Spleen (tissue), 11 donors: ENCODE measurements around the gene GMEB2. TPM values are rescaled to one million over a fixed set of nuclear protein-coding genes. Genes with fewer than 3 reads are reported as not detected.
A peak's percentile ranks its signal among the peaks of the same experiment; 100 is the strongest.

Experiments used
- DNase-seq: peaks from one replicate; pipeline ENCODE4 v3.0.0-alpha.2; 2020
- H3K27ac ChIP-seq, 8 donors: fragments of 200-600 bp; sonication (generic) in 7 of 8; 1 replicate in 4 of 8; 2 replicates in 4 of 8; pipeline versions ENCODE4 v1.5.0 to v1.8.0; 2016 to 2021; ENCODE audit warnings: inconsistent platforms in 4 of 8, mild to moderate bottlenecking in 4 of 8, moderate library complexity in 1 of 8
- H3K27me3 ChIP-seq, 7 donors: fragments of 200-600 bp; sonication (generic) in 6 of 7; replicated peaks in 1 of 7; 1 replicate in 4 of 7; 2 replicates in 3 of 7; pipeline versions ENCODE4 v1.5.0 to v1.8.0; 2016 to 2021; ENCODE audit warnings: inconsistent platforms in 3 of 7, mild to moderate bottlenecking in 1 of 7
- H3K36me3 ChIP-seq, 6 donors: fragments of 200-600 bp; sonication (generic) in 5 of 6; 1 replicate in 4 of 6; 2 replicates in 2 of 6; pipeline versions ENCODE4 v1.5.0 to v1.8.0; 2016 to 2021; ENCODE audit warnings: inconsistent platforms in 2 of 6
- H3K4me1 ChIP-seq, 6 donors: fragments of 200-600 bp; sonication (generic) in 5 of 6; 1 replicate in 3 of 6; 2 replicates in 3 of 6; pipeline versions ENCODE4 v1.5.0 to v1.8.0; 2016 to 2021; ENCODE audit warnings: inconsistent platforms in 3 of 6
- H3K4me3 ChIP-seq, 8 donors: fragments of 200-600 bp; sonication (generic) in 7 of 8; 1 replicate in 4 of 8; 2 replicates in 4 of 8; pipeline versions ENCODE4 v1.5.0 to v1.8.0; 2016 to 2021; ENCODE audit warnings: inconsistent platforms in 4 of 8, mild to moderate bottlenecking in 4 of 8, moderate library complexity in 2 of 8
- H3K9me3 ChIP-seq, 8 donors: fragments of 200-600 bp; sonication (generic) in 7 of 8; 1 replicate in 4 of 8; 2 replicates in 4 of 8; pipeline versions ENCODE4 v1.5.0 to v1.8.0; 2016 to 2021; ENCODE audit warnings: inconsistent platforms in 4 of 8
- POLR2A ChIP-seq, 3 donors: fragments of 450-650 bp; IDR thresholded peaks; one replicate each; pipeline ENCODE4 v1.5.1; 2017; ENCODE audit warnings: antibody characterized with exemption in 3 of 3, mild to moderate bottlenecking in 1 of 3
- POLR2AphosphoS5 ChIP-seq, 3 donors: sonication (generic); formaldehyde crosslinking; IDR thresholded peaks; one replicate each; pipeline ENCODE4 v1.5.1; 2017; ENCODE audit warnings: antibody characterized with exemption in 3 of 3
- WGBS, 5 donors: extraction: QIAGEN DNeasy Blood & Tissue Kit in 3 of 5; methylation state at CpG; one replicate each; pipeline versions ENCODE4 v1.1.5 to v1.1.7; 2013 to 2018; 5-methylcytosine and 5-hydroxymethylcytosine counted together
- intact Hi-C: fragments of 100-400 bp; cut with DNase I; formaldehyde crosslinking; loops from one replicate; pipeline ENCODE4 v1.15.0; 2023; ENCODE audit warnings: low total_unique reads
- polyA plus RNA-seq, 3 donors: library from polyadenylated mRNA; stranded (reverse); fragments of 200-250 nt; gene quantifications; one replicate each; pipeline ENCODE4 v1.2.1, GENCODE V29; 2013
- total RNA-seq, 7 donors: library from RNA; depleted of rRNA in 3 of 7; stranded (reverse); fragments of >200 nt in 3 of 7; fragmentation: NEBNext Ultra II Directional in 4 of 7; extraction: Animal tissue kit (Norgen Biotek cat#: 25700) in 4 of 7; gene quantifications; one replicate each; pipeline versions ENCODE4 v1.1.0 to v1.2.1, GENCODE V29; 2016 to 2021
- TF ChIP-seq, protein P1 (sequence below), 11 experiments: fragments of 200-600 bp in 7 of 11; fragments of 450-650 bp in 4 of 11; sonication (generic) in 4 of 11; IDR thresholded peaks in 8 of 11; conservative IDR thresholded peaks in 3 of 11; 1 replicate in 7 of 11; 2 replicates in 4 of 11; pipeline versions ENCODE4 v1.4.0 to v1.8.0; 2016 to 2021; ENCODE audit warnings: antibody characterized with exemption in 11 of 11, inconsistent platforms in 4 of 11, mild to moderate bottlenecking in 1 of 11
- donor health status: healthy with polysubstance abuse.
- donor health status: DM: no; HTN: no; CAD: no; lungs with moderate emphysema.
- donor health status: DM: no; HTN: no; CAD: no.
- donor health status: Bipolar disorder and iron deficiency.
- donor health status: healthy.
- donor health status: DM: no; HTN: no; CAD: no.
- donor health status: DM: yes; HTN: yes; CAD: no.

The GMEB2 gene
- total and polyA plus RNA-seq, 10 donors, result 8.6 to 15.0 (median 12.5) TPM

DNA sequence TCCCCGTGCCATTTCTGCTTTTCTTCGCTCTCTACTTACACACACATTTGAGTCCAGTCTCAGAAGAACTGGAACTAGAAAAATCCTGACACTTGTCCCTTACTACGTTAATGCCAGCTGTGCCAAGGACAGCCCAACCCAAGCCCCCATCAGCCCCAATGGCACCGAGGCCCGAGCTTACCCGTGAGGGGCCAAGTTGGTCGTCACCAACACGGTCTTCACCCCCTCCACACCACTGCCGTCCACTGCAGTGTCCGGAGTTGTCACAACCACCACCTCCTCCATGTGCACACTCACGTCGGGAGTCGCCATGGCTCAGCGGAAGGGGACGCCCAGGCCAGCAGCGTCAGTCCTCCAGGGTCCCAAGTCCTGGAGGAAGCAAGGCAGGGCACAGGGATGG, 7.8 kb downstream of the GMEB2 start:
- DNase-seq, result peak; percentile 66
- Histone ChIP-seq H3K27ac (no peak overlapping the region), H3K36me3 (peaks cover 0 to 59% (median 41%) of the 10 kb centered on the region in 6 donors), H3K4me3 (no peak overlapping the region), H3K4me1 (peaks cover 0 to 54% (median 2%) of the 10 kb centered on the region in 6 donors), H3K9me3 (no peaks in the 10 kb centered on the region), H3K27me3 (no peaks in the 10 kb centered on the region)
- intact Hi-C loops, result no loop called here
- WGBS, 5 donors, result 92 to 98% (median 95%) methylated on average over 16 of the region's 16 CpGs
- no peak for TF ChIP-seq POLR2A (IDR thresholded peaks at IDR 0.05)
- peak in 1 of 3 donors; percentile 25 for TF ChIP-seq POLR2AphosphoS5 (IDR thresholded peaks at IDR 0.05)

DNA sequence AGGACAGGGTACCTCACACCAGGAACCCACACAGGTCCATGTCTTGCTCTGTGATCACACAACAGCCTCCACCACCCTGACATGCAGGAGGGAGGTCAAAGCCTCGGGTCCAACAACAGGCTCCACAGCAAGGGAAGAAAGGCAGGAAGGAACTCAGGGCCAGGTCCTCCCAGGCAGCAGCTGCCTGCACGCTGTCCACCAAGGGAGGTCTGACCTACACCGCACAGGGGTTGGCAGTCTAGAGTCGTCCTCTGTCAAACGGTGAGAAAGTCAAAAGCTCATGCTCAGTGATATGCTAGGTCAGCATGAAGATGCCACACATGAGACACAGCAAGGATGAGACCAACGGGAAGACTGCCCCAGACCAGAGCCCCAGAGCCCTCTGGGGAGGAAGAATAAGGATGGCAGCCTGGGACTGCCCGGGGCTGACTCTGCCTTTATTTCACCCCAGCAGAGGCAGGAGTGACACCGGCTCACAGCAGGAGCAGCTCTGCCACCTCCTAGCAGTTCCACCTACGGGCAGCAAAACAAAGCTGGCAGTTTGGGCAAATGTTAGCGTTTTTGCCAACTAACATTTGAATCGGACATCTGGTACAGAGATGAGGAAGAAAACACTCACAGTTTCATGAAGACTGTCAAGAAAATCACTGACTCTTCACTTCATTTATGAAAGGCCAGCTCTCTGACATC, 8.5 kb downstream of the GMEB2 start:
- TF ChIP-seq POLR2A (IDR thresholded peaks at IDR 0.05), result no peak
- TF ChIP-seq POLR2AphosphoS5 (IDR thresholded peaks at IDR 0.05), result no peak
- TF ChIP-seq, protein P1, sequence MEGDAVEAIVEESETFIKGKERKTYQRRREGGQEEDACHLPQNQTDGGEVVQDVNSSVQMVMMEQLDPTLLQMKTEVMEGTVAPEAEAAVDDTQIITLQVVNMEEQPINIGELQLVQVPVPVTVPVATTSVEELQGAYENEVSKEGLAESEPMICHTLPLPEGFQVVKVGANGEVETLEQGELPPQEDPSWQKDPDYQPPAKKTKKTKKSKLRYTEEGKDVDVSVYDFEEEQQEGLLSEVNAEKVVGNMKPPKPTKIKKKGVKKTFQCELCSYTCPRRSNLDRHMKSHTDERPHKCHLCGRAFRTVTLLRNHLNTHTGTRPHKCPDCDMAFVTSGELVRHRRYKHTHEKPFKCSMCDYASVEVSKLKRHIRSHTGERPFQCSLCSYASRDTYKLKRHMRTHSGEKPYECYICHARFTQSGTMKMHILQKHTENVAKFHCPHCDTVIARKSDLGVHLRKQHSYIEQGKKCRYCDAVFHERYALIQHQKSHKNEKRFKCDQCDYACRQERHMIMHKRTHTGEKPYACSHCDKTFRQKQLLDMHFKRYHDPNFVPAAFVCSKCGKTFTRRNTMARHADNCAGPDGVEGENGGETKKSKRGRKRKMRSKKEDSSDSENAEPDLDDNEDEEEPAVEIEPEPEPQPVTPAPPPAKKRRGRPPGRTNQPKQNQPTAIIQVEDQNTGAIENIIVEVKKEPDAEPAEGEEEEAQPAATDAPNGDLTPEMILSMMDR (IDR thresholded peaks at IDR 0.05 in 8 of 11, conservative IDR thresholded peaks at IDR 0.05 in 3 of 11), result no peak
- Histone ChIP-seq H3K4me1 (peaks cover 0 to 54% (median 4%) of the 10 kb centered on the region in 6 donors), H3K27me3 (no peaks in the 10 kb centered on the region), H3K9me3 (no peaks in the 10 kb centered on the region), H3K36me3 (peaks cover 0 to 64% (median 41%) of the 10 kb centered on the region in 6 donors), H3K27ac (no peak overlapping the region), H3K4me3 (no peak overlapping the region)
- 83 to 89% (median 84%) methylated on average over 11 of the region's 11 CpGs for WGBS, 5 donors
- intact Hi-C loops, result no loop called here
- peak; percentile 59 for DNase-seq

DNA sequence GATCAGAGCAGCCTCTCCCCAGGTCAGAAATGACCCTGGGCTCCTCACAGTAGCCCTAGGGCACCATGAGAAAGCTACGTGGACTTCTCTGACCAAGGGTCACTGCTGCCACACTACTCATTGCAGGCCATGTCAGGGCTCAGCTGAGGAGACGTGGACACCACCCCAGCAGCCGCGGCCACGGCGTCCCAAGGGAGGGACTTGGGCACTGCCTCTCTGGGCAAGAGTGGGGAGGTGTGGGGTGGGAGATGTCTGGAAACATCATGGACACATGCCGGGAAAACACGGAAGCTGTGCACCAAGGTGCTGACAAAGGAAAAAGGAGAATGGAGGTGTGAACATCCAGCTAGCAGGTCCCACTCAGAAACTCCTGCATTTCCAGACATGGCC, 9.0 kb downstream of the GMEB2 start:
- Histone ChIP-seq H3K27ac (no peak overlapping the region), H3K27me3 (no peaks in the 10 kb centered on the region), H3K9me3 (no peaks in the 10 kb centered on the region), H3K36me3 (peaks cover 0 to 66% (median 41%) of the 10 kb centered on the region in 6 donors), H3K4me3 (no peak overlapping the region), H3K4me1 (peaks cover 0 to 54% (median 9%) of the 10 kb centered on the region in 6 donors)
- no peak for DNase-seq
- peak in 1 of 3 donors; percentile 29 for TF ChIP-seq POLR2AphosphoS5 (IDR thresholded peaks at IDR 0.05)
- TF ChIP-seq POLR2A (IDR thresholded peaks at IDR 0.05), result no peak
- intact Hi-C loops, result no loop called here
- 87 to 97% (median 94%) methylated on average over 7 to 8 of the region's 8 CpGs for WGBS, 5 donors

DNA sequence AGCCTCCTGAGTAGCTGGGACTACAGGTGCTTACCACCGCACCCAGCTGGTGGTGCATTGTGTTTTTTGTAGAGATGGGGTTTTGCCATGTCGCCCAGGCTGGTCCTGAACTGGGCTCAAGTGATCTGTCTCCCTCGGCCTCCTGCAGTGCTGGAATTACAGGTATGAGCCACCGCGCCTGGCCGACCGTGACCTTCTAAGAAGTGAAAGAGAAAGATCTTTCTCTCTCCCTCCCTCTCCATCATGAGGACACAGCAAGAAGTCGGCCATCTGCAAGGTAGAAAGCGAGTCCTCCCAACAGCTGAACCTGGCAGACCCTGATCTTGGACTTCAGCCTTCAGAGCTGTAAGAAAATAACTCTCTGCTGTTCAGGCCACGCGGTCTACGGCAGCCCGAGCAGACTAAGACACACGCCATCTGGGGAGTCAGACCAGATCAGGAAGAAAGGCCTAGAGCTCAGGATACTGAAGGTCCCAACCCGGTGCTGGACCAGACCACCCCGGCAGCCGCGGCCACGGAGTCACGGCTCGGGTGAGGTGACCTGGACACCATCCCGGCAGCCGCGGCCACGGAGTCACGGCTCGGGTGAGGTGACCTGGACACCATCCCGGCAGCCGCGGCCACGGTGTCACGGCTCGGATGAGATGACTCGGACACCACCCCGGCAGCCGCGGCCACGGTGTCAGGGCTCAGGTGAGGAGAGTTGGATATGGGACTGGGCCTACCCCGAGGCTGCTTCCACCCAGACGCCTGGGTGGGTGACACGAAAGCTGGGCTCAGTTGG, 9.6 kb downstream of the GMEB2 start:
- TF ChIP-seq POLR2AphosphoS5 (IDR thresholded peaks at IDR 0.05), result peak in 1 of 3 donors; percentile 10
- TF ChIP-seq, protein P1 (IDR thresholded peaks at IDR 0.05 in 8 of 11, conservative IDR thresholded peaks at IDR 0.05 in 3 of 11), result no peak
- 93 to 97% (median 95%) methylated on average over 19 to 41 of the region's 41 CpGs for WGBS, 5 donors
- peaks cover 0 to 54% (median 15%) of the 10 kb centered on the region in 6 donors for H3K4me1 ChIP-seq
- H3K9me3 ChIP-seq, result no peaks in the 10 kb centered on the region
- no peak for DNase-seq
- no peak overlapping the region for H3K27ac ChIP-seq
- no peak overlapping the region for H3K4me3 ChIP-seq
- no peaks in the 10 kb centered on the region for H3K27me3 ChIP-seq
- intact Hi-C loops, result no loop called here
- H3K36me3 ChIP-seq, result peaks cover 0 to 70% (median 41%) of the 10 kb centered on the region in 6 donors
